Neural cell (in vitro differentiated cells): Measurements from ENCODE around the gene SERPINH1. TPM values are rescaled to one million over a fixed set of nuclear protein-coding genes. Genes with fewer than 3 reads are reported as not detected.

Experiments
- H2AFZ ChIP-seq: fragments of 200-600, 300-800 bp; sonication (generic), shearing (Covaris generic); 2 replicates; pipeline ENCODE4 v1.6.0; 2014; ENCODE audit warnings: low read depth, mild to moderate bottlenecking, antibody characterized with exemption, low read length, moderate library complexity
- H3F3A ChIP-seq: fragments of 200-600 bp; shearing (Covaris generic); 2 replicates; pipeline ENCODE4 v1.6.1; 2016; ENCODE audit warnings: mild to moderate bottlenecking, moderate library complexity, mixed read lengths, antibody characterized with exemption, low read length; ENCODE audit not compliant: insufficient read depth, poor library complexity, severe bottlenecking
- H3K27ac ChIP-seq: fragments of 200-600, 300-800 bp; sonication (generic), shearing (Covaris generic); 2 replicates; pipeline ENCODE4 v1.5.1; 2014; ENCODE audit warnings: mild to moderate bottlenecking, low read length, moderate library complexity
- H3K27me3 ChIP-seq: fragments of 300-800, 200-600 bp; sonication (generic), shearing (Covaris generic); 2 replicates; pipeline ENCODE4 v1.6.0; 2014; ENCODE audit warnings: mild to moderate bottlenecking, low read depth, low read length, moderate library complexity; ENCODE audit not compliant: insufficient read depth
- H3K36me3 ChIP-seq: fragments of 300-800, 200-600 bp; sonication (generic), shearing (Covaris generic); 2 replicates; pipeline ENCODE4 v1.5.1; 2014; ENCODE audit warnings: mild to moderate bottlenecking, antibody characterized with exemption, low read length, moderate library complexity; ENCODE audit not compliant: insufficient read depth
- H3K4me2 ChIP-seq: fragments of 300-800, 200-600 bp; sonication (generic), shearing (Covaris generic); 2 replicates; pipeline ENCODE4 v1.6.0; 2014; ENCODE audit warnings: mild to moderate bottlenecking, low read length
- H3K4me3 ChIP-seq: fragments of 300-800, 200-600 bp; sonication (generic), shearing (Covaris generic); 2 replicates; pipeline ENCODE4 v1.5.1; 2014; ENCODE audit warnings: mild to moderate bottlenecking, low read length, moderate library complexity
- H3K79me2 ChIP-seq: fragments of 200-600 bp; shearing (Covaris generic); replicated peaks from 2 replicates; pipeline ENCODE4 v1.6.0; 2014; ENCODE audit warnings: mild to moderate bottlenecking, low read length, moderate library complexity; ENCODE audit not compliant: insufficient read depth
- H3K9ac ChIP-seq: fragments of 300-800, 200-600 bp; sonication (generic), shearing (Covaris generic); 2 replicates; pipeline ENCODE4 v1.6.1; 2016; ENCODE audit warnings: mild to moderate bottlenecking, low read length, mixed read lengths
- H3K9me2 ChIP-seq: fragments of 200-600 bp; shearing (Covaris generic); 2 replicates; pipeline ENCODE4 v1.6.1; 2016; ENCODE audit warnings: mild to moderate bottlenecking, low read length, mixed read lengths; ENCODE audit not compliant: insufficient read depth
- H3K9me3 ChIP-seq: fragments of 200-600, 300-800 bp; sonication (generic), shearing (Covaris generic); 2 replicates; pipeline ENCODE4 v1.6.1; 2016; ENCODE audit warnings: mild to moderate bottlenecking, mixed run types, low read length, moderate library complexity, mixed read lengths
- H4K20me1 ChIP-seq: fragments of 200-600 bp; shearing (Covaris generic); 2 replicates; pipeline ENCODE4 v1.6.1; 2016; ENCODE audit warnings: mild to moderate bottlenecking, mixed run types; ENCODE audit not compliant: insufficient read depth
- EP300 ChIP-seq: fragments of 450-650 bp; conservative IDR thresholded peaks from 2 replicates; pipeline ENCODE4 v1.6.1; 2014; ENCODE audit warnings: antibody characterized with exemption, mild to moderate bottlenecking, moderate library complexity; ENCODE audit not compliant: poor library complexity, severe bottlenecking
- EZH2 ChIP-seq: fragments of 200-600, 300-800 bp; shearing (Covaris generic), sonication (generic); IDR thresholded peaks from 2 replicates; pipeline ENCODE4 v1.6.1; 2014; ENCODE audit warnings: antibody characterized with exemption, low read length, borderline replicate concordance, mild to moderate bottlenecking; ENCODE audit not compliant: insufficient read depth, poor library complexity, severe bottlenecking
- MXI1 ChIP-seq: fragments of 450-650 bp; conservative IDR thresholded peaks from 2 replicates; pipeline ENCODE4 v1.6.1; 2014; ENCODE audit warnings: antibody characterized with exemption, mild to moderate bottlenecking; ENCODE audit not compliant: poor library complexity, severe bottlenecking
- POLR2AphosphoS5 ChIP-seq: IDR thresholded peaks from 2 replicates; pipeline ENCODE4 v1.6.1; 2012
- RAD21 ChIP-seq: fragments of 450-650 bp; conservative IDR thresholded peaks from 2 replicates; pipeline ENCODE4 v1.6.1; 2014; ENCODE audit warnings: antibody characterized with exemption, mild to moderate bottlenecking, moderate library complexity
- REST ChIP-seq: IDR thresholded peaks from 2 replicates; pipeline ENCODE4 v1.6.1; 2012; ENCODE audit warnings: borderline replicate concordance
- SMC3 ChIP-seq: fragments of 450-650 bp; conservative IDR thresholded peaks from 2 replicates; pipeline ENCODE4 v1.6.1; 2014; ENCODE audit warnings: antibody characterized with exemption, mild to moderate bottlenecking, moderate library complexity; ENCODE audit not compliant: poor library complexity
- TAF1 ChIP-seq: IDR thresholded peaks from 2 replicates; pipeline ENCODE4 v1.6.1; 2012; ENCODE audit warnings: low read depth
- polyA minus RNA-seq: library from RNA; depleted of rRNA, polyadenylated mRNA; stranded (reverse); fragments of >200 nt; gene quantifications from 2 replicates; pipeline ENCODE4 v1.2.3, GENCODE V29; 2014
- polyA plus RNA-seq: library from polyadenylated mRNA; depleted of rRNA; stranded (reverse); fragments of >200 nt; gene quantifications from 2 replicates; pipeline ENCODE4 v1.2.3, GENCODE V29; 2014
- TF ChIP-seq, protein P1 (sequence below): fragments of 450-650 bp; IDR thresholded peaks from 2 replicates; pipeline ENCODE4 v1.5.1; 2014; ENCODE audit warnings: antibody characterized with exemption, mild to moderate bottlenecking, moderate library complexity; ENCODE audit not compliant: poor library complexity, severe bottlenecking

The SERPINH1 gene
- polyA plus RNA-seq, result 16.1 and 17.0 TPM in 2 replicates
- 4.9 TPM in 2 replicates for polyA minus RNA-seq

- no peaks in the 10 kb centered on the region for H3K27me3 ChIP-seq
- H3K9ac ChIP-seq, result peak within 1 kb of the TSS; percentile 59
- peak within 1 kb of the TSS; percentile 45 for H3K27ac ChIP-seq
- no peaks in the 10 kb centered on the region for H3K9me3 ChIP-seq
- H3K36me3 ChIP-seq, result no peaks in the 10 kb centered on the region
- H3K9me2 ChIP-seq, result no peaks in the 10 kb centered on the region
- TF ChIP-seq REST (no peak), EP300 (no peak), TAF1 (no peak), POLR2AphosphoS5 (no peak), SMC3 (no peak), MXI1 (no peak), EZH2 (no peak), RAD21 (no peak)
- TF ChIP-seq, protein P1, sequence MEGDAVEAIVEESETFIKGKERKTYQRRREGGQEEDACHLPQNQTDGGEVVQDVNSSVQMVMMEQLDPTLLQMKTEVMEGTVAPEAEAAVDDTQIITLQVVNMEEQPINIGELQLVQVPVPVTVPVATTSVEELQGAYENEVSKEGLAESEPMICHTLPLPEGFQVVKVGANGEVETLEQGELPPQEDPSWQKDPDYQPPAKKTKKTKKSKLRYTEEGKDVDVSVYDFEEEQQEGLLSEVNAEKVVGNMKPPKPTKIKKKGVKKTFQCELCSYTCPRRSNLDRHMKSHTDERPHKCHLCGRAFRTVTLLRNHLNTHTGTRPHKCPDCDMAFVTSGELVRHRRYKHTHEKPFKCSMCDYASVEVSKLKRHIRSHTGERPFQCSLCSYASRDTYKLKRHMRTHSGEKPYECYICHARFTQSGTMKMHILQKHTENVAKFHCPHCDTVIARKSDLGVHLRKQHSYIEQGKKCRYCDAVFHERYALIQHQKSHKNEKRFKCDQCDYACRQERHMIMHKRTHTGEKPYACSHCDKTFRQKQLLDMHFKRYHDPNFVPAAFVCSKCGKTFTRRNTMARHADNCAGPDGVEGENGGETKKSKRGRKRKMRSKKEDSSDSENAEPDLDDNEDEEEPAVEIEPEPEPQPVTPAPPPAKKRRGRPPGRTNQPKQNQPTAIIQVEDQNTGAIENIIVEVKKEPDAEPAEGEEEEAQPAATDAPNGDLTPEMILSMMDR, result no peak
- peak within 1 kb of the TSS; percentile 54 for H3K4me2 ChIP-seq
- H4K20me1 ChIP-seq, result no peaks in the 10 kb centered on the region
- H3F3A ChIP-seq, result no peaks in the 10 kb centered on the region
- peak within 1 kb of the TSS; percentile 66 for H3K4me3 ChIP-seq
- H2AFZ ChIP-seq, result no peak within 1 kb of the TSS
- H3K79me2 ChIP-seq, result no peaks in the 10 kb centered on the region
Observed at GRCh38 chr11:75562048-75562835, at the start of gene SERPINH1. Gene SERPINH1, plus strand, starts transcription at chr11:75562253. Its CDS starts 4,097 bp downstream, at chr11:75566350.

- Histone ChIP-seq H3K79me2 (no peaks in the 10 kb centered on the region), H3F3A (no peaks in the 10 kb centered on the region), H3K27me3 (no peaks in the 10 kb centered on the region), H3K9ac (no peak overlapping the region), H3K9me3 (no peaks in the 10 kb centered on the region), H3K4me2 (no peak overlapping the region), H2AFZ (no peak overlapping the region), H4K20me1 (no peaks in the 10 kb centered on the region), H3K9me2 (no peaks in the 10 kb centered on the region), H3K36me3 (no peaks in the 10 kb centered on the region), H3K4me3 (no peak overlapping the region), H3K27ac (no peak overlapping the region)
- TF ChIP-seq EZH2 (no peak), RAD21 (no peak), EP300 (no peak), POLR2AphosphoS5 (no peak), SMC3 (no peak), MXI1 (no peak), REST (no peak), TAF1 (no peak)
- TF ChIP-seq, protein P1, result no peak
Observed at GRCh38 chr11:75513250-75513649, 48.8 kb upstream of the SERPINH1 start.
